H9 (cell line): ENCODE results near the gene MOB3B. TPM values are rescaled to one million over a fixed set of nuclear protein-coding genes. Genes with fewer than 3 reads are reported as not detected.

Experiments
- DNase-seq: peaks from one replicate; pipeline ENCODE4 v3.0.0-alpha.2; 2017
- H2AFZ ChIP-seq: one replicate; pipeline ENCODE4 v1.6.1; 2013; ENCODE audit warnings: mild to moderate bottlenecking, low read length, control low read depth, moderate library complexity
- H2AK5ac ChIP-seq: 2 replicates; pipeline ENCODE4 v1.6.1; 2013; ENCODE audit warnings: low read length, control low read depth, mixed read lengths; ENCODE audit not compliant: insufficient read length
- H2BK120ac ChIP-seq: one replicate; pipeline ENCODE4 v1.6.1; 2013; ENCODE audit warnings: low read depth, mild to moderate bottlenecking, low read length, control low read depth, inconsistent platforms; ENCODE audit not compliant: poor library complexity, severe bottlenecking
- H2BK12ac ChIP-seq: 2 replicates; pipeline ENCODE4 v1.6.1; 2013; ENCODE audit warnings: low read length, control low read depth, mixed read lengths, low read depth; ENCODE audit not compliant: insufficient read length
- H2BK15ac ChIP-seq: 2 replicates; pipeline ENCODE4 v1.6.1; 2013; ENCODE audit warnings: low read depth, low read length, control low read depth
- H2BK20ac ChIP-seq: one replicate; pipeline ENCODE4 v1.6.1; 2013; ENCODE audit warnings: low read depth, mild to moderate bottlenecking, low read length, control low read depth, inconsistent platforms; ENCODE audit not compliant: poor library complexity, severe bottlenecking
- H2BK5ac ChIP-seq: 2 replicates; pipeline ENCODE4 v1.6.1; 2013; ENCODE audit warnings: low read length, control low read depth, mixed read lengths; ENCODE audit not compliant: insufficient read length
- H3K14ac ChIP-seq: 2 replicates; pipeline ENCODE4 v1.6.1; 2013; ENCODE audit warnings: low read length, control low read depth; ENCODE audit not compliant: insufficient read depth
- H3K18ac ChIP-seq: 2 replicates; pipeline ENCODE4 v1.6.1; 2013; ENCODE audit warnings: low read depth, mild to moderate bottlenecking, mixed read lengths, low read length, control low read depth; ENCODE audit not compliant: insufficient read length
- H3K23ac ChIP-seq: 2 replicates; pipeline ENCODE4 v1.6.1; 2013; ENCODE audit warnings: low read length, control low read depth, mixed read lengths, low read depth; ENCODE audit not compliant: insufficient read length
- H3K23me2 ChIP-seq: 2 replicates; pipeline ENCODE4 v1.6.1; 2013; ENCODE audit warnings: low read depth, mild to moderate bottlenecking, mixed read lengths, low read length, control low read depth; ENCODE audit not compliant: insufficient read length, poor library complexity, severe bottlenecking
- H3K27ac ChIP-seq: 2 replicates; pipeline ENCODE4 v1.5.1; 2013; ENCODE audit warnings: low read length, control low read depth, mixed read lengths, low read depth; ENCODE audit not compliant: insufficient read length
- H3K27me3 ChIP-seq: 2 replicates; pipeline ENCODE4 v1.6.1; 2013; ENCODE audit warnings: low read length, control low read depth, inconsistent platforms; ENCODE audit not compliant: insufficient read depth
- H3K4ac ChIP-seq: 2 replicates; pipeline ENCODE4 v1.6.1; 2013; ENCODE audit warnings: low read depth, mild to moderate bottlenecking, control low read depth, inconsistent platforms, low read length, moderate library complexity
- H3K4me1 ChIP-seq: 2 replicates; pipeline ENCODE4 v1.6.1; 2013; ENCODE audit warnings: low read length, control low read depth, inconsistent platforms; ENCODE audit not compliant: insufficient read depth
- H3K4me2 ChIP-seq: 2 replicates; pipeline ENCODE4 v1.6.1; 2013; ENCODE audit warnings: low read length, control low read depth, mixed read lengths; ENCODE audit not compliant: insufficient read length, insufficient read depth
- H3K56ac ChIP-seq: 2 replicates; pipeline ENCODE4 v1.6.1; 2013; ENCODE audit warnings: low read depth, mild to moderate bottlenecking, mixed read lengths, low read length, control low read depth; ENCODE audit not compliant: insufficient read length
- H3K79me1 ChIP-seq: 2 replicates; pipeline ENCODE4 v1.6.1; 2013; ENCODE audit warnings: low read depth, mild to moderate bottlenecking, moderate library complexity, low read length, control low read depth, inconsistent platforms; ENCODE audit not compliant: insufficient read depth, poor library complexity, severe bottlenecking
- H3K79me2 ChIP-seq: 2 replicates; pipeline ENCODE4 v1.6.1; 2013; ENCODE audit warnings: low read length, control low read depth, inconsistent platforms; ENCODE audit not compliant: insufficient read depth
- H3K9ac ChIP-seq: 2 replicates; pipeline ENCODE4 v1.6.1; 2013; ENCODE audit warnings: low read length, control low read depth, mixed read lengths; ENCODE audit not compliant: insufficient read length; ENCODE audit errors: extremely low read depth
- H3K9me3 ChIP-seq: one replicate; pipeline ENCODE4 v1.6.1; 2013; ENCODE audit warnings: low read depth, low read length, inconsistent platforms; ENCODE audit not compliant: control insufficient read depth
- H3T11ph ChIP-seq: one replicate; pipeline ENCODE4 v1.6.1; 2013; ENCODE audit warnings: mild to moderate bottlenecking, low read length, control low read depth, inconsistent platforms
- H4K20me1 ChIP-seq: one replicate; pipeline ENCODE4 v1.6.1; 2013; ENCODE audit not compliant: control insufficient read depth, insufficient read length, insufficient read depth
- H4K5ac ChIP-seq: 2 replicates; pipeline ENCODE4 v1.6.1; 2013; ENCODE audit warnings: low read depth, mild to moderate bottlenecking, mixed read lengths, low read length, control low read depth; ENCODE audit not compliant: insufficient read length
- H4K8ac ChIP-seq: replicated peaks from 2 replicates; pipeline ENCODE4 v1.6.1; 2013; ENCODE audit warnings: low read length, control low read depth, mixed read lengths, low read depth; ENCODE audit not compliant: insufficient read length
- H4K91ac ChIP-seq: 2 replicates; pipeline ENCODE4 v1.6.1; 2013; ENCODE audit warnings: low read depth, mild to moderate bottlenecking, moderate library complexity, mixed read lengths, low read length, control low read depth; ENCODE audit not compliant: insufficient read length
- H3K27ac Mint-ChIP-seq, 3 experiments: 2 replicates in 2 of 3; 3 replicates in 1 of 3; pipeline ENCODE4 v1.8.0; 2020 to 2021; ENCODE audit warnings: mixed read lengths in 3 of 3, mild to moderate bottlenecking in 1 of 3, moderate library complexity in 1 of 3
- H3K27me3 Mint-ChIP-seq: 2 replicates; pipeline ENCODE4 v1.8.0; 2021; ENCODE audit warnings: low read depth, mild to moderate bottlenecking, moderate library complexity, mixed read lengths
- H3K36me3 Mint-ChIP-seq, 3 experiments: 2 replicates in 2 of 3; 3 replicates in 1 of 3; pipeline ENCODE4 v1.8.0; 2020 to 2021; ENCODE audit warnings: low read depth in 3 of 3, mixed read lengths in 3 of 3; ENCODE audit not compliant: insufficient read depth in 1 of 3
- H3K4me1 Mint-ChIP-seq, 2 experiments: 2 replicates each; pipeline ENCODE4 v1.8.0; 2020; ENCODE audit warnings: mixed read lengths in 2 of 2
- H3K4me3 Mint-ChIP-seq, 2 experiments: 2 replicates in 1 of 2; 3 replicates in 1 of 2; pipeline ENCODE4 v1.8.0; 2020 to 2021; ENCODE audit warnings: mild to moderate bottlenecking in 2 of 2, mixed read lengths in 2 of 2, moderate library complexity in 1 of 2
- H3K9me3 Mint-ChIP-seq, 2 experiments: 2 replicates in 1 of 2; 3 replicates in 1 of 2; pipeline ENCODE4 v1.8.0; 2020; ENCODE audit warnings: mild to moderate bottlenecking in 2 of 2, mixed read lengths in 2 of 2, moderate library complexity in 1 of 2
- CTCF ChIP-seq: fragments of 200-600 bp; sonication (generic); conservative IDR thresholded peaks from 3 replicates; pipeline ENCODE4 v1.8.0; 2021; ENCODE audit warnings: antibody characterized with exemption, mild to moderate bottlenecking
- WGBS: extraction: QIAGEN DNeasy Blood & Tissue Kit; methylation state at CpG from one replicate; pipeline ENCODE4 v1.1.7; 2013; ENCODE audit warnings: missing lambda C conversion rate, low lambda C conversion rate, mixed read lengths; ENCODE audit not compliant: insufficient read length; ENCODE audit errors: extremely low coverage; 5-methylcytosine and 5-hydroxymethylcytosine counted together
- total RNA-seq: library from RNA; stranded (reverse); gene quantifications from 2 replicates; pipeline ENCODE4 v1.2.1, GENCODE V29; 2021

Gene MOB3B
- total RNA-seq, 1 experiment from 2014 or later: 9.8 TPM

- H3K4me3 Mint-ChIP-seq: no peak overlapping the region
- no peak overlapping the region for H3K9ac ChIP-seq
- no peak overlapping the region for H4K91ac ChIP-seq
- no peaks in the 10 kb centered on the region for H3K23me2 ChIP-seq
- H3K56ac ChIP-seq: no peak overlapping the region
- no peak overlapping the region for H2BK12ac ChIP-seq
- no peak overlapping the region for H2BK15ac ChIP-seq
- H3K23ac ChIP-seq: no peak overlapping the region
- peaks cover 0 to 2% (median 0%) of the 10 kb centered on the region in 3 experiments; a peak in 2 of 7 replicates for H3K36me3 Mint-ChIP-seq
- no peaks in the 10 kb centered on the region for H3K9me3 ChIP-seq
- H4K8ac ChIP-seq: no peak overlapping the region
- H3K27me3 ChIP-seq: no peaks in the 10 kb centered on the region
- H3K27ac Mint-ChIP-seq: no peak overlapping the region
- H2AK5ac ChIP-seq: no peak overlapping the region
- peaks cover 26 to 29% of the 10 kb centered on the region in 2 experiments for H3K4me1 Mint-ChIP-seq
- H4K5ac ChIP-seq: no peak overlapping the region
- no peak overlapping the region for H3K14ac ChIP-seq
- no peaks in the 10 kb centered on the region for H4K20me1 ChIP-seq
- H3K9me3 Mint-ChIP-seq: no peaks in the 10 kb centered on the region
- no peak overlapping the region for H3K4ac ChIP-seq
- no peak for TF ChIP-seq CTCF
- H3K27ac ChIP-seq: no peak overlapping the region
- H3K18ac ChIP-seq: no peak overlapping the region
- H2BK20ac ChIP-seq: no peak overlapping the region
- no peak overlapping the region for H2AFZ ChIP-seq
- H2BK5ac ChIP-seq: no peak overlapping the region
- no peak overlapping the region for H2BK120ac ChIP-seq
- H3K79me1 ChIP-seq: no peaks in the 10 kb centered on the region
- H3K4me2 ChIP-seq: no peak overlapping the region
- no peaks in the 10 kb centered on the region for H3K79me2 ChIP-seq
- DNase-seq: no peak
- no CpG with 5 or more reads among the region's 6 CpGs for WGBS
- no peaks in the 10 kb centered on the region for H3K27me3 Mint-ChIP-seq
- H3T11ph ChIP-seq: no peak overlapping the region
- H3K4me1 ChIP-seq: peaks cover 4% of the 10 kb centered on the region; the same call in 1 of the 2 replicates
Measured at GRCh38 chr9:27437652-27438373, 91.8 kb downstream of the MOB3B start.
